ENCODE data around the gene KCNH3. TPM values are rescaled to one million over a fixed set of nuclear protein-coding genes. Genes with fewer than 3 reads are reported as not detected.

KCNH3 gene
- polyA plus RNA-seq, 1 donor from 2014 or later, result 0.15 TPM

- H3K4me1 Mint-ChIP-seq, result peaks cover 4 to 11% (median 6%) of the 10 kb centered on the region in 3 donors
- no peaks in the 10 kb centered on the region for H3K36me3 Mint-ChIP-seq
- peaks cover 35% of the 10 kb centered on the region for H3K27me3 Mint-ChIP-seq
- H3K4me3 Mint-ChIP-seq, result no peak overlapping the region
- peak overlapping the region in 1 of 3 donors; percentile 39 for H3K27ac Mint-ChIP-seq
- peaks cover 0 to 1% (median 0%) of the 10 kb centered on the region in 3 donors for H3K9me3 Mint-ChIP-seq
These were observed 7.7 kb downstream of the KCNH3 start for GRCh38 chr12:49546481-49546880.

- Mint-ChIP-seq H3K27ac (no peak overlapping the region), H3K4me1 (peaks cover 0 to 11% (median 1%) of the 10 kb centered on the region in 3 donors), H3K36me3 (no peaks in the 10 kb centered on the region), H3K27me3 (peaks cover 37% of the 10 kb centered on the region), H3K9me3 (peaks cover 0 to 1% (median 0%) of the 10 kb centered on the region in 3 donors), H3K4me3 (no peak overlapping the region)
These were observed 8.4 kb downstream of the KCNH3 start for GRCh38 chr12:49547090-49547690.

GRCh38 chr12:49548481-49548821 lies 9.6 kb downstream of the KCNH3 start:
- Mint-ChIP-seq H3K36me3 (no peaks in the 10 kb centered on the region), H3K27ac (no peak overlapping the region), H3K4me1 (peaks cover 0 to 8% (median 2%) of the 10 kb centered on the region in 3 donors), H3K9me3 (peaks cover 0 to 1% (median 0%) of the 10 kb centered on the region in 3 donors), H3K4me3 (peak overlapping the region in 1 of 4 donors; percentile 17), H3K27me3 (peaks cover 37% of the 10 kb centered on the region)

- peaks cover 35% of the 10 kb centered on the region for H3K27me3 Mint-ChIP-seq
These were observed 10.2 kb downstream of the KCNH3 start for GRCh38 chr12:49548822-49549648.

GRCh38 chr12:49549735-49550692 lies 11.2 kb downstream of the KCNH3 start:
- Mint-ChIP-seq H3K9me3 (peaks cover 0 to 1% (median 0%) of the 10 kb centered on the region in 3 donors), H3K36me3 (no peaks in the 10 kb centered on the region), H3K27ac (no peak overlapping the region), H3K27me3 (peaks cover 35% of the 10 kb centered on the region), H3K4me3 (peak overlapping the region in 1 of 4 donors; percentile 49), H3K4me1 (peaks cover 2 to 6% (median 5%) of the 10 kb centered on the region in 3 donors)

More at GRCh38 chr12:49548822-49549648, 10.2 kb downstream of the KCNH3 start:
- H3K36me3 Mint-ChIP-seq, result no peaks in the 10 kb centered on the region
- peak overlapping the region in 3 of 4 donors; percentile 58 to 89 (median 69) for H3K4me3 Mint-ChIP-seq
- H3K27ac Mint-ChIP-seq, result no peak overlapping the region
- peaks cover 0 to 1% (median 0%) of the 10 kb centered on the region in 3 donors for H3K9me3 Mint-ChIP-seq
- peaks cover 2 to 8% (median 5%) of the 10 kb centered on the region in 3 donors for H3K4me1 Mint-ChIP-seq

GRCh38 chr12:49550693-49551252 lies 11.9 kb downstream of the KCNH3 start:
- no peaks in the 10 kb centered on the region for H3K36me3 Mint-ChIP-seq
- no peak overlapping the region for H3K27ac Mint-ChIP-seq
- no peak overlapping the region for H3K4me3 Mint-ChIP-seq
- peaks cover 2 to 5% (median 4%) of the 10 kb centered on the region in 3 donors for H3K4me1 Mint-ChIP-seq
- peaks cover 34% of the 10 kb centered on the region for H3K27me3 Mint-ChIP-seq
- peaks cover 0 to 1% (median 0%) of the 10 kb centered on the region in 3 donors for H3K9me3 Mint-ChIP-seq

- Mint-ChIP-seq H3K27ac (no peak overlapping the region), H3K36me3 (no peaks in the 10 kb centered on the region), H3K4me3 (peak overlapping the region in 1 of 4 donors; percentile 23), H3K9me3 (peaks cover 0 to 1% (median 0%) of the 10 kb centered on the region in 3 donors), H3K27me3 (peaks cover 26% of the 10 kb centered on the region), H3K4me1 (peaks cover 2 to 5% (median 4%) of the 10 kb centered on the region in 3 donors)
These were observed 13.2 kb downstream of the KCNH3 start for GRCh38 chr12:49552014-49552413.

GRCh38 chr12:49552425-49552824 lies 13.6 kb downstream of the KCNH3 start:
- Mint-ChIP-seq H3K27me3 (peaks cover 22% of the 10 kb centered on the region), H3K4me1 (peaks cover 2 to 5% (median 4%) of the 10 kb centered on the region in 3 donors), H3K9me3 (peaks cover 0 to 1% (median 0%) of the 10 kb centered on the region in 3 donors), H3K4me3 (no peak overlapping the region), H3K36me3 (no peaks in the 10 kb centered on the region), H3K27ac (no peak overlapping the region)

- no peak overlapping the region for H3K27ac Mint-ChIP-seq
- no peak overlapping the region for H3K4me3 Mint-ChIP-seq
- peaks cover 2 to 5% (median 4%) of the 10 kb centered on the region in 3 donors for H3K4me1 Mint-ChIP-seq
- H3K9me3 Mint-ChIP-seq, result peaks cover 0 to 1% (median 0%) of the 10 kb centered on the region in 3 donors
- peaks cover 18% of the 10 kb centered on the region for H3K27me3 Mint-ChIP-seq
- H3K36me3 Mint-ChIP-seq, result no peaks in the 10 kb centered on the region
These were observed 14.1 kb downstream of the KCNH3 start for GRCh38 chr12:49552899-49553298.

- peak overlapping the region in 1 of 3 donors; percentile 60 for H3K27ac Mint-ChIP-seq
- no peaks in the 10 kb centered on the region for H3K36me3 Mint-ChIP-seq
- peaks cover 0 to 1% (median 0%) of the 10 kb centered on the region in 3 donors for H3K9me3 Mint-ChIP-seq
- H3K27me3 Mint-ChIP-seq, result peaks cover 12% of the 10 kb centered on the region
- H3K4me1 Mint-ChIP-seq, result peaks cover under 1 to 5% (median 2%) of the 10 kb centered on the region in 3 donors
- no peak overlapping the region for H3K4me3 Mint-ChIP-seq
These were observed 14.8 kb downstream of the KCNH3 start for GRCh38 chr12:49553512-49554088.

GRCh38 chr12:49554266-49554665 lies 15.4 kb downstream of the KCNH3 start:
- Mint-ChIP-seq H3K9me3 (peaks cover 0 to 1% (median 0%) of the 10 kb centered on the region in 3 donors), H3K4me1 (peaks cover 0 to 5% (median 2%) of the 10 kb centered on the region in 3 donors), H3K27me3 (peaks cover 9% of the 10 kb centered on the region), H3K36me3 (peaks cover 4% of the 10 kb centered on the region), H3K4me3 (no peak overlapping the region), H3K27ac (no peak overlapping the region)

- H3K27ac Mint-ChIP-seq, result peak overlapping the region in 1 of 3 donors; percentile 85
These were observed 17.0 kb downstream of the KCNH3 start for GRCh38 chr12:49555631-49556390.

More at GRCh38 chr12:49555631-49556390, 17.0 kb downstream of the KCNH3 start:
- H3K9me3 Mint-ChIP-seq, result no peaks in the 10 kb centered on the region
- H3K4me3 Mint-ChIP-seq, result no peak overlapping the region
- peaks cover 0 to 5% (median 2%) of the 10 kb centered on the region in 3 donors for H3K4me1 Mint-ChIP-seq
- H3K36me3 Mint-ChIP-seq, result peaks cover 5% of the 10 kb centered on the region
- peaks cover 3% of the 10 kb centered on the region for H3K27me3 Mint-ChIP-seq

All from IgD-negative memory B cell (primary cell).